SK-N-SH (cell line): ENCODE results near the gene APEH. TPM values are rescaled to one million over a fixed set of nuclear protein-coding genes. Genes with fewer than 3 reads are reported as not detected.

Experiments
- CTCF ChIA-PET: fragments of 300-600, 350-600 bp; formaldehyde crosslinking; extraction: SDS; loops from one replicate; lab custom pipeline; 2021; lab: Yijun Ruan, JAX
- POLR2A ChIA-PET: fragments of 350-600 bp; sonication (Branson Sonifier 250); formaldehyde crosslinking; extraction: SDS; loops from one replicate; lab custom pipeline; 2020; ENCODE audit warnings: antibody characterized with exemption, inconsistent platforms; lab: Yijun Ruan, JAX
- DNase-seq: peaks from one replicate; pipeline ENCODE4 v3.0.0; 2012
- H2AFZ ChIP-seq: fragments of 200-600 bp; sonication (generic); 2 replicates; pipeline ENCODE4 v1.8.1; 2016; ENCODE audit warnings: antibody characterized with exemption, mild to moderate bottlenecking, low read depth
- H3F3A ChIP-seq: fragments of 200-600 bp; sonication (generic); replicated peaks from 2 replicates; pipeline ENCODE3; 2016; ENCODE audit warnings: antibody characterized with exemption, mild to moderate bottlenecking; ENCODE audit not compliant: insufficient read depth
- H3K27ac ChIP-seq, 2 experiments: fragments of 200-500 bp in 1 of 2; fragments of 200-600 bp in 1 of 2; sonication (Bioruptor generic) in 1 of 2; sonication (generic), shearing (Covaris generic) in 1 of 2; 2 replicates each; pipeline versions ENCODE4 v1.5.1 to v1.6.1; 2014 to 2016; ENCODE audit warnings: low read depth in 2 of 2, inconsistent platforms in 1 of 2, low read length in 1 of 2, mild to moderate bottlenecking in 1 of 2, mixed read lengths in 1 of 2
- H3K27me3 ChIP-seq: fragments of 200-600 bp; sonication (generic), shearing (Covaris generic); 2 replicates; pipeline ENCODE4 v1.6.1; 2016; ENCODE audit warnings: mixed run types; ENCODE audit not compliant: insufficient read depth
- H3K36me3 ChIP-seq, 2 experiments: fragments of 200-500 bp in 1 of 2; fragments of 200-600 bp in 1 of 2; sonication (Bioruptor generic) in 1 of 2; sonication (generic) in 1 of 2; replicated peaks in 1 of 2; 2 replicates each; pipeline versions ENCODE3 to v1.5.1; 2014 to 2016; ENCODE audit warnings: low read length in 1 of 2, mild to moderate bottlenecking in 1 of 2; ENCODE audit not compliant: insufficient read depth in 2 of 2, control insufficient read depth in 1 of 2
- H3K4me1 ChIP-seq, 2 experiments: fragments of 200-500 bp in 1 of 2; fragments of 200-600 bp in 1 of 2; sonication (Bioruptor generic) in 1 of 2; sonication (generic), shearing (Covaris generic) in 1 of 2; 2 replicates each; pipeline versions ENCODE4 v1.5.1 to v1.6.1; 2014 to 2016; ENCODE audit warnings: low read depth in 1 of 2, low read length in 1 of 2, mixed run types in 1 of 2; ENCODE audit not compliant: insufficient read depth in 2 of 2, control insufficient read depth in 1 of 2
- H3K4me2 ChIP-seq: fragments of 200-600 bp; sonication (generic), shearing (Covaris generic); 2 replicates; pipeline ENCODE4 v1.6.1; 2017; ENCODE audit warnings: mixed run types
- H3K4me3 ChIP-seq, 2 experiments: fragments of 200-500 bp in 1 of 2; fragments of 200-600 bp in 1 of 2; sonication (Bioruptor generic) in 1 of 2; sonication (generic), shearing (Covaris generic) in 1 of 2; 2 replicates each; pipeline versions ENCODE4 v1.5.1 to v1.8.1; 2014 to 2016; ENCODE audit warnings: low read depth in 2 of 2, inconsistent platforms in 1 of 2, low read length in 1 of 2, mild to moderate bottlenecking in 1 of 2, mixed read lengths in 1 of 2, moderate library complexity in 1 of 2
- H3K79me2 ChIP-seq: fragments of 200-600 bp; sonication (generic); 2 replicates; pipeline ENCODE4 v1.8.1; 2017; ENCODE audit warnings: mild to moderate bottlenecking; ENCODE audit not compliant: insufficient read depth
- H3K9ac ChIP-seq: fragments of 200-600 bp; sonication (generic); 2 replicates; pipeline ENCODE4 v1.6.1; 2017; ENCODE audit warnings: mixed run types
- H3K9me2 ChIP-seq: fragments of 200-600 bp; sonication (generic); 2 replicates; pipeline ENCODE4 v1.6.1; 2017; ENCODE audit warnings: mixed run types
- H3K9me3 ChIP-seq: fragments of 200-600 bp; sonication (generic); 2 replicates; pipeline ENCODE4 v1.6.1; 2017; ENCODE audit warnings: mixed run types, mild to moderate bottlenecking, moderate library complexity
- H4K20me1 ChIP-seq: fragments of 200-600 bp; sonication (generic); 2 replicates; pipeline ENCODE4 v1.6.1; 2017; ENCODE audit warnings: mild to moderate bottlenecking, mixed run types; ENCODE audit not compliant: insufficient read depth
- FOSL2 ChIP-seq: IDR thresholded peaks from 2 replicates; pipeline ENCODE4 v1.4.0; 2012; ENCODE audit warnings: low read depth, mild to moderate bottlenecking, moderate library complexity, borderline replicate concordance
- FOXJ3 ChIP-seq: sonication (generic); formaldehyde crosslinking; IDR thresholded peaks from 2 replicates; pipeline ENCODE4 v1.5.1; 2020; ENCODE audit warnings: mild to moderate bottlenecking, missing genetic modification reagents
- GABPA ChIP-seq: IDR thresholded peaks from 2 replicates; pipeline ENCODE4 v1.4.0; 2012; ENCODE audit warnings: low read depth, mild to moderate bottlenecking
- GATA2 ChIP-seq: sonication (generic); formaldehyde crosslinking; IDR thresholded peaks from 2 replicates; pipeline ENCODE4 v1.5.0; 2020; ENCODE audit warnings: mild to moderate bottlenecking, missing genetic modification reagents
- JUND ChIP-seq: IDR thresholded peaks from 2 replicates; pipeline ENCODE4 v1.4.0; 2012
- MEF2A ChIP-seq: IDR thresholded peaks from 2 replicates; pipeline ENCODE4 v1.4.0; 2012; ENCODE audit warnings: low read depth, borderline replicate concordance
- MXI1 ChIP-seq: IDR thresholded peaks from 2 replicates; pipeline ENCODE4 v1.6.1; 2012; ENCODE audit warnings: mild to moderate bottlenecking, low read depth, low read length, improper control_type of control experiment
- RFX5 ChIP-seq: IDR thresholded peaks from 2 replicates; pipeline ENCODE4 v1.6.1; 2012; ENCODE audit warnings: mild to moderate bottlenecking, improper control_type of control experiment, low read length
- RXRA ChIP-seq: IDR thresholded peaks from 2 replicates; pipeline ENCODE4 v1.4.0; 2012; ENCODE audit warnings: low read depth, mild to moderate bottlenecking, borderline replicate concordance
- SIN3A ChIP-seq: IDR thresholded peaks from 2 replicates; pipeline ENCODE4 v1.6.1; 2012; ENCODE audit warnings: low read depth, mild to moderate bottlenecking, low read length, moderate library complexity, borderline replicate concordance
- SMC3 ChIP-seq: IDR thresholded peaks from 2 replicates; pipeline ENCODE4 v1.6.1; 2012; ENCODE audit warnings: low read depth, low read length, improper control_type of control experiment
- TAF1 ChIP-seq: IDR thresholded peaks from 2 replicates; pipeline ENCODE4 v1.6.1; 2012; ENCODE audit warnings: low read depth, mild to moderate bottlenecking, low read length, moderate library complexity, borderline replicate concordance
- YY1 ChIP-seq: IDR thresholded peaks from 2 replicates; pipeline ENCODE4 v1.4.0; 2012; ENCODE audit warnings: low read depth, mild to moderate bottlenecking
- WGBS: methylation state at CpG from one replicate; pipeline ENCODE4 v1.1.6; 2017; ENCODE audit warnings: low lambda C conversion rate; 5-methylcytosine and 5-hydroxymethylcytosine counted together
- polyA plus RNA-seq, 3 experiments: library from polyadenylated mRNA; depleted of rRNA; stranded (reverse); fragments of >200 nt; gene quantifications; 2 replicates each; pipeline ENCODE4 v1.2.3, GENCODE V29; 2012
- TF ChIP-seq, protein P1 (sequence below): fragments of 150-350 bp; IDR thresholded peaks from 2 replicates; pipeline ENCODE4 v1.6.1; 2017; ENCODE audit warnings: antibody characterized with exemption, low read length, low read depth, borderline replicate concordance
- TF ChIP-seq, protein P2 (sequence below): fragments of 200-600 bp; sonication (generic); IDR thresholded peaks from 2 replicates; pipeline ENCODE4 v1.6.1; 2017; ENCODE audit warnings: antibody characterized with exemption, mild to moderate bottlenecking, moderate library complexity
- TF ChIP-seq, protein P3 (sequence below): IDR thresholded peaks from 2 replicates; pipeline ENCODE4 v1.6.1; 2012; ENCODE audit warnings: mild to moderate bottlenecking, low read depth, low read length, moderate library complexity

The APEH gene
- polyA plus RNA-seq, 1 of the 3 experiments (the other 2 are of a cell fraction), result 112 TPM

DNA sequence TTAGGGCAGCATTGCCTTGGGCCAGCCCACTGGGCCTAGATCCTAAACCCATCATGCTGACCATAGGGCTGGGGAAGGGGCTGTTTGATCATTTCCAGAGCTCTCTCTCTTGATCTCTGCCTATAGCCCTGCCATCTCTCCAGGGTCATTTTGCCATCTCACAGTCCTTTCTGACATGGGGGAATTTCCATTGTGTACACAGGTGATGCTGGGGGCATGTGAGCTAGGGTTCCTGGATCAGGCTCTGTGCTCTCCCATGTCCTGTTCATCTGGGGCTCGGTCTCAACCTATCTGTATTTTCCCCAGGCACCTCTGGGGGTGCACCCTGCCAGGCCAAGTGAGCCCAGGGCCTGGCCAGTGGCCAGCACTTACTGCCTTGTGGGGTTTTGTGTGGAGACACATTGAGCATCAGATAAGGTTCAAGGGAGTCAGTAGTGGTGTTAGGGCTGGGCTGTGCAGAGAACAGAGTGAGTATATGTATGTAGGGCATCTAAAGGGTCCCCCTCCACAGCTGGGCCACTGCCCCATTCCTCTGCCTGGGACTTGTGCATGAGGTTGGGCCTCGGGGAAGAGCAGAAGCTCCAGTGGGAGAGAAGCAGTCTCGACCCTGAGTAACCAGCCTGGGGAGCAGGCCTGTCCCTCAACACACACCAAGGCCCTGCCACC, 25.7 kb upstream of the APEH start:
- H4K20me1 ChIP-seq, result no peaks in the 10 kb centered on the region
- H3K36me3 ChIP-seq, result no peaks in the 10 kb centered on the region
- H3K4me3 ChIP-seq, result no peak overlapping the region
- no peak for TF ChIP-seq RFX5
- TF ChIP-seq GATA2 (CRISPR knock-in tag), result no peak
- TF ChIP-seq GABPA, result no peak
- no peak for TF ChIP-seq RXRA
- no peak for TF ChIP-seq YY1
- TF ChIP-seq, protein P1, sequence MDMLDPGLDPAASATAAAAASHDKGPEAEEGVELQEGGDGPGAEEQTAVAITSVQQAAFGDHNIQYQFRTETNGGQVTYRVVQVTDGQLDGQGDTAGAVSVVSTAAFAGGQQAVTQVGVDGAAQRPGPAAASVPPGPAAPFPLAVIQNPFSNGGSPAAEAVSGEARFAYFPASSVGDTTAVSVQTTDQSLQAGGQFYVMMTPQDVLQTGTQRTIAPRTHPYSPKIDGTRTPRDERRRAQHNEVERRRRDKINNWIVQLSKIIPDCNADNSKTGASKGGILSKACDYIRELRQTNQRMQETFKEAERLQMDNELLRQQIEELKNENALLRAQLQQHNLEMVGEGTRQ, result no peak
- no peak for TF ChIP-seq TAF1
- no peak for TF ChIP-seq SIN3A
- no peak for TF ChIP-seq MEF2A
- no peak for TF ChIP-seq FOXJ3
- TF ChIP-seq, protein P2, sequence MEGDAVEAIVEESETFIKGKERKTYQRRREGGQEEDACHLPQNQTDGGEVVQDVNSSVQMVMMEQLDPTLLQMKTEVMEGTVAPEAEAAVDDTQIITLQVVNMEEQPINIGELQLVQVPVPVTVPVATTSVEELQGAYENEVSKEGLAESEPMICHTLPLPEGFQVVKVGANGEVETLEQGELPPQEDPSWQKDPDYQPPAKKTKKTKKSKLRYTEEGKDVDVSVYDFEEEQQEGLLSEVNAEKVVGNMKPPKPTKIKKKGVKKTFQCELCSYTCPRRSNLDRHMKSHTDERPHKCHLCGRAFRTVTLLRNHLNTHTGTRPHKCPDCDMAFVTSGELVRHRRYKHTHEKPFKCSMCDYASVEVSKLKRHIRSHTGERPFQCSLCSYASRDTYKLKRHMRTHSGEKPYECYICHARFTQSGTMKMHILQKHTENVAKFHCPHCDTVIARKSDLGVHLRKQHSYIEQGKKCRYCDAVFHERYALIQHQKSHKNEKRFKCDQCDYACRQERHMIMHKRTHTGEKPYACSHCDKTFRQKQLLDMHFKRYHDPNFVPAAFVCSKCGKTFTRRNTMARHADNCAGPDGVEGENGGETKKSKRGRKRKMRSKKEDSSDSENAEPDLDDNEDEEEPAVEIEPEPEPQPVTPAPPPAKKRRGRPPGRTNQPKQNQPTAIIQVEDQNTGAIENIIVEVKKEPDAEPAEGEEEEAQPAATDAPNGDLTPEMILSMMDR, result no peak
- TF ChIP-seq FOSL2, result no peak
- TF ChIP-seq MXI1, result no peak
- TF ChIP-seq SMC3, result no peak
- TF ChIP-seq, protein P3, sequence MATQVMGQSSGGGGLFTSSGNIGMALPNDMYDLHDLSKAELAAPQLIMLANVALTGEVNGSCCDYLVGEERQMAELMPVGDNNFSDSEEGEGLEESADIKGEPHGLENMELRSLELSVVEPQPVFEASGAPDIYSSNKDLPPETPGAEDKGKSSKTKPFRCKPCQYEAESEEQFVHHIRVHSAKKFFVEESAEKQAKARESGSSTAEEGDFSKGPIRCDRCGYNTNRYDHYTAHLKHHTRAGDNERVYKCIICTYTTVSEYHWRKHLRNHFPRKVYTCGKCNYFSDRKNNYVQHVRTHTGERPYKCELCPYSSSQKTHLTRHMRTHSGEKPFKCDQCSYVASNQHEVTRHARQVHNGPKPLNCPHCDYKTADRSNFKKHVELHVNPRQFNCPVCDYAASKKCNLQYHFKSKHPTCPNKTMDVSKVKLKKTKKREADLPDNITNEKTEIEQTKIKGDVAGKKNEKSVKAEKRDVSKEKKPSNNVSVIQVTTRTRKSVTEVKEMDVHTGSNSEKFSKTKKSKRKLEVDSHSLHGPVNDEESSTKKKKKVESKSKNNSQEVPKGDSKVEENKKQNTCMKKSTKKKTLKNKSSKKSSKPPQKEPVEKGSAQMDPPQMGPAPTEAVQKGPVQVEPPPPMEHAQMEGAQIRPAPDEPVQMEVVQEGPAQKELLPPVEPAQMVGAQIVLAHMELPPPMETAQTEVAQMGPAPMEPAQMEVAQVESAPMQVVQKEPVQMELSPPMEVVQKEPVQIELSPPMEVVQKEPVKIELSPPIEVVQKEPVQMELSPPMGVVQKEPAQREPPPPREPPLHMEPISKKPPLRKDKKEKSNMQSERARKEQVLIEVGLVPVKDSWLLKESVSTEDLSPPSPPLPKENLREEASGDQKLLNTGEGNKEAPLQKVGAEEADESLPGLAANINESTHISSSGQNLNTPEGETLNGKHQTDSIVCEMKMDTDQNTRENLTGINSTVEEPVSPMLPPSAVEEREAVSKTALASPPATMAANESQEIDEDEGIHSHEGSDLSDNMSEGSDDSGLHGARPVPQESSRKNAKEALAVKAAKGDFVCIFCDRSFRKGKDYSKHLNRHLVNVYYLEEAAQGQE, result no peak
- no peak for TF ChIP-seq JUND
- H3K9ac ChIP-seq, result no peak overlapping the region
- no peaks in the 10 kb centered on the region for H3K9me3 ChIP-seq
- no peak overlapping the region; a peak in 1 of 4 replicates for H3K27ac ChIP-seq
- H3K27me3 ChIP-seq, result no peaks in the 10 kb centered on the region
- WGBS, result 67% methylated on average over 1 of the region's 3 CpGs
- no peaks in the 10 kb centered on the region for H3K79me2 ChIP-seq
- POLR2A ChIA-PET, result no interaction called here
- H3K4me2 ChIP-seq, result no peak overlapping the region
- H3K9me2 ChIP-seq, result no peaks in the 10 kb centered on the region
- peaks cover 0 to 9% of the 10 kb centered on the region in 2 experiments; a peak in 1 of 4 replicates for H3K4me1 ChIP-seq
- H3F3A ChIP-seq, result no peaks in the 10 kb centered on the region
- CTCF ChIA-PET, result interaction anchor here (1.8 to 3.5 kb wide), 2 partner anchors 23 to 109 kb away, joined by 7 to 19 read pairs; no protein-coding TSS in a partner anchor
- no peak overlapping the region for H2AFZ ChIP-seq
- DNase-seq, result no peak
